HepG2 (cell line): ENCODE results near the gene IGSF8. TPM values are rescaled to one million over a fixed set of nuclear protein-coding genes. Genes with fewer than 3 reads are reported as not detected.
A peak's percentile ranks its signal among the peaks of the same experiment; 100 is the strongest.

Source experiments
- ATAC-seq: fragments of 200-7000 bp; cut with Tn5 transposase; 3 replicates; pipeline ENCODE4 v1.9.1; 2020; ENCODE audit warnings: mild to moderate bottlenecking, moderate library complexity
- BruUV-seq: library from RNA; stranded (reverse); fragments of 400-500 nt; replicated peaks from 2 replicates; lab custom pipeline; 2021; lab: Mats Ljungman, UMichigan
- CTCF ChIA-PET: fragments of 300-600 bp; formaldehyde crosslinking; extraction: SDS; loops from one replicate; lab custom pipeline; 2021; ENCODE audit warnings: low total read pairs, inconsistent platforms, low intra/inter-chr PET ratio; lab: Yijun Ruan, JAX
- POLR2A ChIA-PET: fragments of 350-600 bp; sonication (Branson Sonifier 250); formaldehyde crosslinking; loops from one replicate; lab custom pipeline; 2020; ENCODE audit warnings: antibody characterized with exemption, inconsistent platforms; lab: Yijun Ruan, JAX
- DNase-seq: peaks from one replicate; pipeline ENCODE4 v3.0.0-alpha.2; 2015; ENCODE audit warnings: low spot score
- FAIRE-seq: peaks from 3 replicates; lab custom pipeline; 2011; peaks lifted over from hg19 to GRCh38; lab: Jason Lieb, UNC
- H2AFZ ChIP-seq: one replicate; pipeline ENCODE4 v1.6.1; 2011; ENCODE audit warnings: low read length, inconsistent platforms
- H3K27ac ChIP-seq: fragments of 300-600 bp; 3 replicates; pipeline ENCODE4 v1.8.0; 2011; ENCODE audit warnings: mixed run types, mild to moderate bottlenecking, mixed read lengths, low read length, inconsistent platforms; ENCODE audit not compliant: insufficient read depth; ENCODE audit errors: extremely low read length
- H3K27me3 ChIP-seq, 2 experiments: fragments of 200-600 bp in 1 of 2; 2 replicates in 1 of 2; 3 replicates in 1 of 2; pipeline versions ENCODE4 v1.6.0 to v1.8.0; 2011; ENCODE audit warnings: low read length in 2 of 2, mild to moderate bottlenecking in 2 of 2, moderate library complexity in 2 of 2, inconsistent platforms in 1 of 2; ENCODE audit not compliant: insufficient read depth in 2 of 2, control insufficient read depth in 1 of 2
- H3K36me3 ChIP-seq, 2 experiments: fragments of 200-600 bp in 1 of 2; replicated peaks in 1 of 2; 2 replicates in 1 of 2; 3 replicates in 1 of 2; pipeline versions ENCODE4 v1.5.1 to v1.8.0; 2011; ENCODE audit warnings: low read length in 2 of 2, inconsistent platforms in 1 of 2; ENCODE audit not compliant: insufficient read depth in 2 of 2, control insufficient read depth in 1 of 2
- H3K4me1 ChIP-seq: 2 replicates; pipeline ENCODE4 v1.5.1; 2012; ENCODE audit warnings: low read length, inconsistent platforms; ENCODE audit not compliant: insufficient read depth
- H3K4me2 ChIP-seq: 2 replicates; pipeline ENCODE4 v1.6.0; 2011; ENCODE audit warnings: low read depth, low read length, inconsistent platforms
- H3K4me3 ChIP-seq, 3 experiments: fragments of 200-600 bp in 1 of 3; sonication (generic), shearing (Covaris generic) in 1 of 3; replicated peaks in 1 of 3; 2 replicates each; pipeline ENCODE4 v1.5.1; 2011 to 2016; ENCODE audit warnings: low read length in 3 of 3, inconsistent platforms in 2 of 3, low read depth in 2 of 3, mild to moderate bottlenecking in 2 of 3, control low read depth in 1 of 3, mixed read lengths in 1 of 3; ENCODE audit not compliant: insufficient read depth in 1 of 3
- H3K79me2 ChIP-seq: one replicate; pipeline ENCODE4 v1.6.1; 2011; ENCODE audit warnings: low read length, inconsistent platforms; ENCODE audit not compliant: insufficient read depth
- H3K9ac ChIP-seq: 2 replicates; pipeline ENCODE4 v1.6.0; 2011; ENCODE audit warnings: mild to moderate bottlenecking, low read depth, low read length, inconsistent platforms; ENCODE audit not compliant: insufficient read depth
- H3K9me3 ChIP-seq: 2 replicates; pipeline ENCODE4 v1.5.1; 2012; ENCODE audit warnings: mild to moderate bottlenecking, low read length
- H4K20me1 ChIP-seq: 2 replicates; pipeline ENCODE4 v1.6.0; 2011; ENCODE audit warnings: inconsistent platforms, mild to moderate bottlenecking, low read length, moderate library complexity; ENCODE audit not compliant: insufficient read depth
- ADNP ChIP-seq: sonication (generic); formaldehyde crosslinking; IDR thresholded peaks from 2 replicates; pipeline ENCODE4 v1.4.0; 2020; ENCODE audit warnings: missing genetic modification reagents
- ATRX ChIP-seq: sonication (generic); formaldehyde crosslinking; IDR thresholded peaks from 2 replicates; pipeline ENCODE4 v1.4.0; 2020; ENCODE audit warnings: missing genetic modification reagents, borderline replicate concordance
- ESRRA ChIP-seq: sonication (generic); formaldehyde crosslinking; IDR thresholded peaks from 2 replicates; pipeline ENCODE4 v1.5.1; 2020; ENCODE audit warnings: mild to moderate bottlenecking, low read depth, missing genetic modification reagents
- GATA4 ChIP-seq: sonication (generic); IDR thresholded peaks from 2 replicates; pipeline ENCODE4 v1.6.1; 2016; ENCODE audit warnings: antibody characterized with exemption, low read depth, borderline replicate concordance
- HES4 ChIP-seq: sonication (generic); formaldehyde crosslinking; IDR thresholded peaks from 2 replicates; pipeline ENCODE4 v1.9.0; 2021; ENCODE audit warnings: mild to moderate bottlenecking, missing genetic modification reagents, borderline replicate concordance
- MLX ChIP-seq: IDR thresholded peaks from 2 replicates; pipeline ENCODE4 v1.6.1; 2016
- NFE2L2 ChIP-seq: fragments of 150-350 bp; IDR thresholded peaks from 2 replicates; pipeline ENCODE4 v1.6.1; 2014; ENCODE audit warnings: low read length
- PRMT3 ChIP-seq: sonication (generic); formaldehyde crosslinking; IDR thresholded peaks from 2 replicates; pipeline ENCODE4 v1.8.1; 2022; ENCODE audit warnings: low read depth, mild to moderate bottlenecking, moderate library complexity, missing genetic modification reagents, borderline replicate concordance
- REL ChIP-seq: sonication (generic); formaldehyde crosslinking; conservative IDR thresholded peaks from 2 replicates; pipeline ENCODE4 v1.8.0; 2022; ENCODE audit warnings: mild to moderate bottlenecking, missing genetic modification reagents, moderate library complexity
- SCMH1 ChIP-seq: sonication (generic); formaldehyde crosslinking; IDR thresholded peaks from 2 replicates; pipeline ENCODE4 v1.9.0; 2021; ENCODE audit warnings: missing genetic modification reagents, mild to moderate bottlenecking, borderline replicate concordance
- SIN3B ChIP-seq: fragments of 150-350 bp; IDR thresholded peaks from 2 replicates; pipeline ENCODE4 v1.6.1; 2014; ENCODE audit warnings: low read length
- SRSF1 ChIP-seq: fragments of 200-400 bp; formaldehyde crosslinking; optimal IDR thresholded peaks from 2 replicates; pipeline ENCODE3; 2017; ENCODE audit warnings: mild to moderate bottlenecking, low read depth, low read length, moderate library complexity
- TERF1 ChIP-seq: sonication (generic); formaldehyde crosslinking; IDR thresholded peaks from 2 replicates; pipeline ENCODE4 v1.8.0; 2022; ENCODE audit warnings: mild to moderate bottlenecking, missing genetic modification reagents, moderate library complexity
- U2AF1 ChIP-seq: fragments of 200-400 bp; formaldehyde crosslinking; optimal IDR thresholded peaks from 2 replicates; pipeline ENCODE3; 2017; ENCODE audit warnings: mild to moderate bottlenecking, low read depth, low read length
- UBTF ChIP-seq: sonication (generic); formaldehyde crosslinking; IDR thresholded peaks from 2 replicates; pipeline ENCODE4 v1.4.0; 2020; ENCODE audit warnings: mild to moderate bottlenecking, missing genetic modification reagents
- ZMYM4 ChIP-seq: sonication (generic); formaldehyde crosslinking; IDR thresholded peaks from 2 replicates; pipeline ENCODE4 v1.8.1; 2023; ENCODE audit warnings: mild to moderate bottlenecking, missing genetic modification reagents
- ZNF124 ChIP-seq: sonication (generic); formaldehyde crosslinking; IDR thresholded peaks from 2 replicates; pipeline ENCODE4 v1.4.0; 2020; ENCODE audit warnings: missing genetic modification reagents
- ZNF337 ChIP-seq: sonication (generic); formaldehyde crosslinking; IDR thresholded peaks from 2 replicates; pipeline ENCODE4 v1.5.1; 2020; ENCODE audit warnings: missing genetic modification reagents, low read depth, mild to moderate bottlenecking, borderline replicate concordance
- ZNF850 ChIP-seq: sonication (generic); formaldehyde crosslinking; conservative IDR thresholded peaks from 2 replicates; pipeline ENCODE4 v1.9.0; 2021; ENCODE audit warnings: mild to moderate bottlenecking, missing genetic modification reagents
- WGBS: methylation state at CpG from one replicate; pipeline ENCODE4 v1.1.6; 2017; ENCODE audit warnings: low lambda C conversion rate; 5-methylcytosine and 5-hydroxymethylcytosine counted together
- in situ Hi-C: cut with HindIII; loops from 2 replicates; pipeline ENCODE4 v1.10.0; 2017; ENCODE audit warnings: low pct_unique_long_range_greater_than_20kb; ENCODE audit not compliant: extremely low pct_ligation_motif_present
- intact Hi-C: fragments of 100-400 bp; cut with micrococcal nuclease; formaldehyde crosslinking; loops from one replicate; pipeline ENCODE4 v1.10.0; 2022; ENCODE audit not compliant: unreplicated experiment
- polyA plus RNA-seq, 8 experiments: library from polyadenylated mRNA; depleted of rRNA in 3 of 8; stranded (reverse) in 7 of 8; unstranded in 1 of 8; fragments of >200 nt; fragmentation: Illumina TruSeq in 4 of 8; extraction: Trizol in 4 of 8; gene quantifications; 2 replicates each; pipeline versions ENCODE4 v1.2.1 to v1.2.3, GENCODE V29; 2011 to 2016; ENCODE audit warnings: low read depth in 4 of 8, missing spikeins in 1 of 8, mixed read lengths in 1 of 8; ENCODE audit not compliant: insufficient read depth in 1 of 8
- total RNA-seq, 5 experiments: library from RNA; depleted of rRNA; stranded (reverse); fragments of >200 nt; fragmentation: Illumina TruSeq; extraction: Trizol; gene quantifications; 2 replicates each; pipeline ENCODE4 v1.2.3, GENCODE V29; 2016; ENCODE audit warnings: low read depth in 1 of 5

The IGSF8 gene
- total and polyA plus RNA-seq, 2 of the 13 experiments (the other 11 are each of a cell fraction or from before 2014, with no cell fraction given): 24.0 to 41.0 TPM

GRCh38 chr1:160133990-160134770 is 35.8 kb upstream of the IGSF8 start (continued):
- TF ChIP-seq TERF1 (CRISPR knock-in tag) (no peak), U2AF1 (no peak), UBTF (no peak), REL (CRISPR knock-in tag) (no peak), ZMYM4 (CRISPR knock-in tag) (no peak)
- TF ChIP-seq, all 625 proteins: peak for 0

GRCh38 chr1:160131803-160132565 is 33.6 kb upstream of the IGSF8 start:
- Histone ChIP-seq H3K4me3 (no peak overlapping the region), H3K4me2 (no peak overlapping the region), H3K27me3 (no peaks in the 10 kb centered on the region), H3K79me2 (no peaks in the 10 kb centered on the region), H2AFZ (no peak overlapping the region), H4K20me1 (no peaks in the 10 kb centered on the region), H3K9me3 (no peaks in the 10 kb centered on the region), H3K27ac (peak overlapping the region; percentile 21), H3K36me3 (no peaks in the 10 kb centered on the region), H3K9ac (no peak overlapping the region), H3K4me1 (peaks cover 50% of the 10 kb centered on the region)
- no TSS peak for BruUV-seq
- WGBS: 10% methylated on average over 8 of the region's 8 CpGs
- ATAC-seq (peak; percentile 59), DNase-seq (peak; percentile 32), FAIRE-seq (peak; percentile 55)
- ChIA-PET POLR2A (no interaction called here), CTCF (no interaction called here)
- in situ Hi-C loops (no loop called here), intact Hi-C loops (no loop called here)
- TF ChIP-seq ZNF850 (no peak), ADNP (no peak), MLX (CRISPR knock-in tag) (no peak), ESRRA (CRISPR knock-in tag) (no peak), ZNF124 (no peak), HES4 (CRISPR knock-in tag) (no peak), SRSF1 (no peak), NFE2L2 (no peak), ATRX (no peak), SCMH1 (no peak), PRMT3 (CRISPR knock-in tag) (no peak), ZNF337 (no peak), SIN3B (no peak), GATA4 (no peak)
